Mesendoderm (in vitro differentiated cells): ENCODE data around the gene NSD1.

Experiments
- DNase-seq: peaks from one replicate; pipeline ENCODE4 v3.0.0; 2013
- H2AK5ac ChIP-seq: 2 replicates; pipeline ENCODE4 v1.6.1; 2013; ENCODE audit warnings: low read length, inconsistent platforms
- H2BK120ac ChIP-seq: 2 replicates; pipeline ENCODE4 v1.6.1; 2013; ENCODE audit warnings: low read depth, mild to moderate bottlenecking, low read length, moderate library complexity, mixed read lengths
- H2BK15ac ChIP-seq: replicated peaks from 2 replicates; pipeline ENCODE4 v1.6.1; 2013; ENCODE audit warnings: low read depth, mild to moderate bottlenecking, moderate library complexity
- H2BK5ac ChIP-seq: 2 replicates; pipeline ENCODE4 v1.6.1; 2013; ENCODE audit warnings: low read length, inconsistent platforms
- H3K18ac ChIP-seq: 2 replicates; pipeline ENCODE4 v1.6.1; 2013; ENCODE audit warnings: mild to moderate bottlenecking, low read length, mixed read lengths
- H3K23ac ChIP-seq: one replicate; pipeline ENCODE4 v1.6.1; 2013; ENCODE audit warnings: low read length
- H3K27ac ChIP-seq: 2 replicates; pipeline ENCODE4 v1.5.1; 2013; ENCODE audit warnings: low read depth, mild to moderate bottlenecking, inconsistent platforms, low read length, moderate library complexity
- H3K27me3 ChIP-seq: 2 replicates; pipeline ENCODE4 v1.6.1; 2013; ENCODE audit warnings: low read length, control low read depth, mild to moderate bottlenecking, inconsistent platforms; ENCODE audit not compliant: insufficient read depth, poor library complexity
- H3K36me3 ChIP-seq: 2 replicates; pipeline ENCODE4 v1.6.1; 2013; ENCODE audit warnings: low read length, inconsistent platforms; ENCODE audit not compliant: control insufficient read depth, insufficient read depth
- H3K4ac ChIP-seq: one replicate; pipeline ENCODE4 v1.6.1; 2013; ENCODE audit warnings: low read depth, mild to moderate bottlenecking, low read length, moderate library complexity
- H3K4me1 ChIP-seq: 2 replicates; pipeline ENCODE4 v1.6.1; 2013; ENCODE audit warnings: low read depth, low read length, inconsistent platforms; ENCODE audit not compliant: control insufficient read depth
- H3K4me2 ChIP-seq: 2 replicates; pipeline ENCODE4 v1.6.1; 2013; ENCODE audit warnings: low read length
- H3K4me3 ChIP-seq: 2 replicates; pipeline ENCODE4 v1.5.1; 2013; ENCODE audit warnings: mild to moderate bottlenecking, low read length
- H3K56ac ChIP-seq: one replicate; pipeline ENCODE4 v1.6.1; 2013; ENCODE audit warnings: low read length
- H3K79me1 ChIP-seq: 2 replicates; pipeline ENCODE4 v1.6.1; 2013; ENCODE audit warnings: low read length, inconsistent platforms
- H3K79me2 ChIP-seq: 2 replicates; pipeline ENCODE4 v1.6.1; 2013; ENCODE audit warnings: mild to moderate bottlenecking, low read length; ENCODE audit not compliant: control insufficient read depth, insufficient read depth
- H3K9ac ChIP-seq: 2 replicates; pipeline ENCODE4 v1.6.1; 2013; ENCODE audit warnings: low read length, inconsistent platforms
- H4K5ac ChIP-seq: one replicate; pipeline ENCODE4 v1.6.1; 2013; ENCODE audit warnings: low read length
- H4K8ac ChIP-seq: one replicate; pipeline ENCODE4 v1.6.1; 2013; ENCODE audit warnings: low read depth, mild to moderate bottlenecking, control low read depth, low read length, moderate library complexity
- WGBS: extraction: QIAGEN DNeasy Blood & Tissue Kit; methylation state at CpG from one replicate; pipeline ENCODE4 v1.1.7; 2013; ENCODE audit warnings: low lambda C conversion rate, missing lambda C conversion rate; ENCODE audit not compliant: insufficient coverage; ENCODE audit errors: extremely low coverage; 5-methylcytosine and 5-hydroxymethylcytosine counted together

The NSD1 gene

GRCh38 chr5:177092178-177093081, 41.1 kb upstream of the NSD1 start:
- WGBS: no CpG with 5 or more reads among the region's 32 CpGs
- Histone ChIP-seq H3K27ac (no peak overlapping the region), H3K79me1 (peaks cover 6% of the 10 kb centered on the region), H3K79me2 (no peaks in the 10 kb centered on the region), H4K5ac (no peak overlapping the region), H2BK120ac (no peak overlapping the region), H3K36me3 (no peaks in the 10 kb centered on the region), H4K8ac (no peak overlapping the region), H2BK5ac (no peak overlapping the region), H2AK5ac (no peak overlapping the region), H2BK15ac (no peak overlapping the region), H3K56ac (no peak overlapping the region), H3K23ac (no peak overlapping the region), H3K4ac (no peak overlapping the region), H3K27me3 (no peaks in the 10 kb centered on the region), H3K4me1 (peaks cover 3% of the 10 kb centered on the region), H3K18ac (no peak overlapping the region), H3K4me2 (no peak overlapping the region), H3K9ac (no peak overlapping the region), H3K4me3 (no peak overlapping the region)
- DNase-seq: no peak

GRCh38 chr5:177093082-177093712, 40.4 kb upstream of the NSD1 start:
- H2AK5ac ChIP-seq: no peak overlapping the region
- no peak overlapping the region for H2BK15ac ChIP-seq
- no peak overlapping the region for H4K8ac ChIP-seq
- H3K79me2 ChIP-seq: no peaks in the 10 kb centered on the region
- H3K27ac ChIP-seq: no peak overlapping the region
- no peaks in the 10 kb centered on the region for H3K4me1 ChIP-seq
- no peak overlapping the region for H2BK5ac ChIP-seq
- H3K4me2 ChIP-seq: no peak overlapping the region
- no peak for DNase-seq
- peaks cover 5% of the 10 kb centered on the region for H3K79me1 ChIP-seq
- no peak overlapping the region for H2BK120ac ChIP-seq
- H3K27me3 ChIP-seq: no peaks in the 10 kb centered on the region
- no peak overlapping the region for H3K4me3 ChIP-seq
- no peak overlapping the region for H3K23ac ChIP-seq
- H3K36me3 ChIP-seq: no peaks in the 10 kb centered on the region
- H3K9ac ChIP-seq: no peak overlapping the region
- H3K4ac ChIP-seq: no peak overlapping the region
- WGBS: no CpG with 5 or more reads among the region's 40 CpGs
- no peak overlapping the region for H3K56ac ChIP-seq
- H4K5ac ChIP-seq: no peak overlapping the region
- no peak overlapping the region for H3K18ac ChIP-seq

GRCh38 chr5:177093803-177094202, 39.8 kb upstream of the NSD1 start:
- no CpG with 5 or more reads among the region's 6 CpGs for WGBS
- H3K4me1 ChIP-seq: no peaks in the 10 kb centered on the region

GRCh38 chr5:177094224-177095087, 39.1 kb upstream of the NSD1 start:
- Histone ChIP-seq H3K4me3 (no peak overlapping the region), H3K4me1 (no peaks in the 10 kb centered on the region), H2BK15ac (no peak overlapping the region), H3K79me1 (peaks cover 2% of the 10 kb centered on the region), H4K8ac (no peak overlapping the region), H2AK5ac (no peak overlapping the region), H3K23ac (no peak overlapping the region), H3K4ac (no peak overlapping the region), H3K36me3 (no peaks in the 10 kb centered on the region), H3K27me3 (no peaks in the 10 kb centered on the region), H3K9ac (no peak overlapping the region), H3K18ac (no peak overlapping the region), H3K27ac (no peak overlapping the region), H3K79me2 (no peaks in the 10 kb centered on the region), H2BK120ac (no peak overlapping the region), H3K56ac (no peak overlapping the region), H3K4me2 (no peak overlapping the region), H2BK5ac (no peak overlapping the region), H4K5ac (no peak overlapping the region)
- DNase-seq: no peak
- no CpG with 5 or more reads among the region's 12 CpGs for WGBS

More at GRCh38 chr5:177093803-177094202, 39.8 kb upstream of the NSD1 start:
- Histone ChIP-seq H2BK15ac (no peak overlapping the region), H4K5ac (no peak overlapping the region), H3K27me3 (no peaks in the 10 kb centered on the region), H3K9ac (no peak overlapping the region), H4K8ac (no peak overlapping the region), H3K23ac (no peak overlapping the region), H2AK5ac (no peak overlapping the region), H3K79me2 (no peaks in the 10 kb centered on the region), H3K36me3 (no peaks in the 10 kb centered on the region), H3K4me2 (no peak overlapping the region), H3K79me1 (peaks cover 5% of the 10 kb centered on the region), H2BK5ac (no peak overlapping the region), H2BK120ac (no peak overlapping the region), H3K4me3 (no peak overlapping the region), H3K18ac (no peak overlapping the region), H3K4ac (no peak overlapping the region), H3K27ac (no peak overlapping the region), H3K56ac (no peak overlapping the region)
- DNase-seq: no peak

- no CpG with 5 or more reads among the region's 28 CpGs for WGBS
- H2BK15ac ChIP-seq: no peak overlapping the region
- no peak overlapping the region for H3K4me3 ChIP-seq
- H3K4ac ChIP-seq: no peak overlapping the region
- H2BK120ac ChIP-seq: no peak overlapping the region
- no peaks in the 10 kb centered on the region for H3K27me3 ChIP-seq
- no peaks in the 10 kb centered on the region for H3K79me2 ChIP-seq
- H4K8ac ChIP-seq: no peak overlapping the region
- no peak overlapping the region for H3K56ac ChIP-seq
- no peaks in the 10 kb centered on the region for H3K36me3 ChIP-seq
- H2AK5ac ChIP-seq: no peak overlapping the region
- no peak overlapping the region for H3K18ac ChIP-seq
- H3K27ac ChIP-seq: no peak overlapping the region
- no peak overlapping the region for H4K5ac ChIP-seq
- no peak overlapping the region for H3K9ac ChIP-seq
- H3K4me2 ChIP-seq: no peak overlapping the region
- no peaks in the 10 kb centered on the region for H3K79me1 ChIP-seq
- H2BK5ac ChIP-seq: no peak overlapping the region
- no peaks in the 10 kb centered on the region for H3K4me1 ChIP-seq
- H3K23ac ChIP-seq: no peak overlapping the region
- DNase-seq: no peak
Measured at GRCh38 chr5:177095088-177095669, 38.4 kb upstream of the NSD1 start.
